PC-9 (cell line): ENCODE data around the gene SNCAIP. TPM values are rescaled to one million over a fixed set of nuclear protein-coding genes. Genes with fewer than 3 reads are reported as not detected.

Experiments
- BruUV-seq: library from RNA; stranded (reverse); fragments of 400-500 nt; replicated peaks from 2 replicates; lab custom pipeline; 2021; lab: Mats Ljungman, UMichigan
- CTCF ChIA-PET: fragments of 300-600 bp; sonication (Branson Sonifier 250); formaldehyde crosslinking; loops from one replicate; lab custom pipeline; 2022; ENCODE audit warnings: antibody characterized with exemption; lab: Charles Lee
- POLR2A ChIA-PET: fragments of 300-600 bp; sonication (Branson Sonifier 250); formaldehyde crosslinking; loops from one replicate; lab custom pipeline; 2022; ENCODE audit warnings: antibody characterized with exemption; ENCODE audit not compliant: unreplicated experiment; lab: Charles Lee
- DNase-seq, 2 experiments: peaks; one replicate each; pipeline versions ENCODE4 v3.0.0 to v3.0.0-alpha.2; 2015 to 2022; ENCODE audit warnings: mixed read lengths in 1 of 2
- H2AFZ ChIP-seq: fragments of 200-600 bp; sonication (generic); 2 replicates; pipeline ENCODE4 v1.8.1; 2017; ENCODE audit warnings: antibody characterized with exemption
- H3F3A ChIP-seq: fragments of 200-600 bp; sonication (generic); 2 replicates; pipeline ENCODE4 v1.8.1; 2017; ENCODE audit warnings: antibody characterized with exemption, mild to moderate bottlenecking, low read depth; ENCODE audit not compliant: insufficient read depth
- H3K27ac ChIP-seq: fragments of 200-600 bp; sonication (generic); 2 replicates; pipeline ENCODE4 v1.6.1; 2016; ENCODE audit warnings: mixed run types
- H3K27me3 ChIP-seq: fragments of 200-600 bp; sonication (generic); 2 replicates; pipeline ENCODE4 v1.6.1; 2016; ENCODE audit warnings: low read depth, mixed run types; ENCODE audit not compliant: insufficient read depth
- H3K36me3 ChIP-seq: fragments of 200-600 bp; sonication (generic); 2 replicates; pipeline ENCODE4 v1.6.1; 2016; ENCODE audit warnings: low read depth, mixed run types
- H3K4me1 ChIP-seq: fragments of 200-600 bp; sonication (generic); replicated peaks from 2 replicates; pipeline ENCODE4 v1.6.1; 2016; ENCODE audit warnings: mixed run types; ENCODE audit not compliant: insufficient read depth
- H3K4me2 ChIP-seq: fragments of 200-600 bp; sonication (generic); 2 replicates; pipeline ENCODE4 v1.6.1; 2017; ENCODE audit warnings: mixed run types
- H3K4me3 ChIP-seq: fragments of 200-600 bp; sonication (generic); 2 replicates; pipeline ENCODE4 v1.6.1; 2016; ENCODE audit warnings: mixed run types
- H3K79me2 ChIP-seq: fragments of 200-600 bp; sonication (generic); 2 replicates; pipeline ENCODE4 v1.6.1; 2017; ENCODE audit warnings: low read depth, mixed run types
- H3K9me2 ChIP-seq: fragments of 200-600 bp; sonication (generic); 2 replicates; pipeline ENCODE4 v1.8.1; 2017; ENCODE audit warnings: mild to moderate bottlenecking; ENCODE audit not compliant: insufficient read depth
- H3K9me3 ChIP-seq: fragments of 200-600 bp; sonication (generic); 2 replicates; pipeline ENCODE4 v1.8.1; 2016; ENCODE audit warnings: low read depth; ENCODE audit not compliant: insufficient read depth
- H4K20me1 ChIP-seq: fragments of 200-600 bp; sonication (generic); 2 replicates; pipeline ENCODE4 v1.8.1; 2017; ENCODE audit not compliant: insufficient read depth
- CTCF ChIP-seq: fragments of 200-600 bp; sonication (generic); conservative IDR thresholded peaks from 2 replicates; pipeline ENCODE4 v1.6.1; 2017; ENCODE audit warnings: mixed run types, antibody characterized with exemption, mild to moderate bottlenecking, moderate library complexity
- EZH2 ChIP-seq: fragments of 200-600 bp; sonication (generic); IDR thresholded peaks from 2 replicates; pipeline ENCODE4 v1.8.0; 2017; ENCODE audit warnings: antibody characterized with exemption, low read depth
- intact Hi-C: fragments of 100-400 bp; cut with micrococcal nuclease; formaldehyde crosslinking; loops from one replicate; pipeline ENCODE4 v1.10.0; 2022; ENCODE audit not compliant: unreplicated experiment
- total RNA-seq: library from RNA; stranded (reverse); gene quantifications from 2 replicates; pipeline ENCODE4 v1.2.3, GENCODE V29; 2021

Gene SNCAIP
- total RNA-seq, 1 experiment from 2014 or later = not detected

- intact Hi-C loops = no loop called here
Observed at GRCh38 chr5:122385286-122385685, 73.2 kb downstream of the SNCAIP start.

GRCh38 chr5:122385808-122386207 lies 73.8 kb downstream of the SNCAIP start:
- Histone ChIP-seq H3K9me2 (no peaks in the 10 kb centered on the region), H3K27me3 (no peaks in the 10 kb centered on the region), H4K20me1 (no peaks in the 10 kb centered on the region), H3K4me2 (no peak overlapping the region), H3K9me3 (no peaks in the 10 kb centered on the region), H3F3A (no peaks in the 10 kb centered on the region), H3K27ac (no peak overlapping the region), H3K36me3 (no peaks in the 10 kb centered on the region), H2AFZ (no peak overlapping the region), H3K4me3 (no peak overlapping the region), H3K4me1 (no peaks in the 10 kb centered on the region), H3K79me2 (no peaks in the 10 kb centered on the region)
- CTCF ChIA-PET = no interaction called here
- DNase-seq = no peak
- no TSS peak for BruUV-seq
- POLR2A ChIA-PET = no interaction called here
- intact Hi-C loops = no loop called here
- TF ChIP-seq CTCF (no peak), EZH2 (no peak)

More at GRCh38 chr5:122385286-122385685, 73.2 kb downstream of the SNCAIP start:
- H3K9me2 ChIP-seq = no peaks in the 10 kb centered on the region
- no peak overlapping the region for H3K27ac ChIP-seq
- ChIA-PET CTCF (no interaction called here), POLR2A (no interaction called here)
- no peaks in the 10 kb centered on the region for H3K4me1 ChIP-seq
- no peak overlapping the region for H3K4me2 ChIP-seq
- no peaks in the 10 kb centered on the region for H3K36me3 ChIP-seq
- H3K79me2 ChIP-seq = no peaks in the 10 kb centered on the region
- no peaks in the 10 kb centered on the region for H4K20me1 ChIP-seq
- H3K4me3 ChIP-seq = no peak overlapping the region
- no peak for DNase-seq
- no peak overlapping the region for H2AFZ ChIP-seq
- H3K27me3 ChIP-seq = no peaks in the 10 kb centered on the region
- no peaks in the 10 kb centered on the region for H3K9me3 ChIP-seq
- TF ChIP-seq EZH2 (no peak), CTCF (no peak)
- BruUV-seq = no TSS peak
- no peaks in the 10 kb centered on the region for H3F3A ChIP-seq

GRCh38 chr5:122390154-122390553 lies 78.1 kb downstream of the SNCAIP start:
- no TSS peak for BruUV-seq
- Histone ChIP-seq H3F3A (no peaks in the 10 kb centered on the region), H3K4me2 (no peak overlapping the region), H3K4me1 (no peaks in the 10 kb centered on the region), H3K79me2 (no peaks in the 10 kb centered on the region), H3K4me3 (no peak overlapping the region), H3K36me3 (no peaks in the 10 kb centered on the region), H3K27me3 (no peaks in the 10 kb centered on the region), H3K27ac (no peak overlapping the region), H2AFZ (no peak overlapping the region), H3K9me2 (no peaks in the 10 kb centered on the region), H4K20me1 (no peaks in the 10 kb centered on the region), H3K9me3 (no peaks in the 10 kb centered on the region)
- POLR2A ChIA-PET = no interaction called here
- intact Hi-C loops = no loop called here
- CTCF ChIA-PET = no interaction called here
- DNase-seq = no peak
- TF ChIP-seq CTCF = no peak
- TF ChIP-seq EZH2 = no peak
